ENCODE data around the gene NUMBL. TPM values are rescaled to one million over a fixed set of nuclear protein-coding genes. Genes with fewer than 3 reads are reported as not detected.

Gene NUMBL
- total RNA-seq, 4 donors from 2014 or later: 11.2 to 45.8 (median 36.0) TPM

DNA sequence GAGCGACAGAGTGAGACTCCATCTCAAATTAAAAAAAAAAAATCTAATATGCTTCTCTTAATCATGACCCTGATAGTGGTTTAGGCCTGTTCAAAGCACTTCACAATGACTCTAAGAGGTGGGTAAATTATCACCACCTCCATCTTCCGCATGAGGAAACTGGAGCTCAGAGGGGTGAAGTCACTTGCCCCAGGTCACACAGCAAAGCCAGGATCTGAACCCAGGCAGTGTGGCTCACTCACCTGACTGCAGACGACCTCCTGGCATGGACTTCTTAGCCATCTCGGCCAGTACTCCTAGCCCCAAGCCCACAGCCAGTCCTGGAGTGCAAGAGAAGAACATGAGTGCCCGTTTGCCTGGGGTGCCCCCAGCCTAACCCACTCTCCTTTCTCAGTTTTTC, 19.4 kb upstream of the NUMBL start:
- DNase-seq (ENCODE audit: low spot score in 2 of 2): no peak
- H3K4me3 ChIP-seq (ENCODE audit: low read depth, poor library complexity, severe bottlenecking): no peak overlapping the region
- no peak for TF ChIP-seq POLR2A (IDR thresholded peaks at IDR 0.05)
- TF ChIP-seq, protein P1, sequence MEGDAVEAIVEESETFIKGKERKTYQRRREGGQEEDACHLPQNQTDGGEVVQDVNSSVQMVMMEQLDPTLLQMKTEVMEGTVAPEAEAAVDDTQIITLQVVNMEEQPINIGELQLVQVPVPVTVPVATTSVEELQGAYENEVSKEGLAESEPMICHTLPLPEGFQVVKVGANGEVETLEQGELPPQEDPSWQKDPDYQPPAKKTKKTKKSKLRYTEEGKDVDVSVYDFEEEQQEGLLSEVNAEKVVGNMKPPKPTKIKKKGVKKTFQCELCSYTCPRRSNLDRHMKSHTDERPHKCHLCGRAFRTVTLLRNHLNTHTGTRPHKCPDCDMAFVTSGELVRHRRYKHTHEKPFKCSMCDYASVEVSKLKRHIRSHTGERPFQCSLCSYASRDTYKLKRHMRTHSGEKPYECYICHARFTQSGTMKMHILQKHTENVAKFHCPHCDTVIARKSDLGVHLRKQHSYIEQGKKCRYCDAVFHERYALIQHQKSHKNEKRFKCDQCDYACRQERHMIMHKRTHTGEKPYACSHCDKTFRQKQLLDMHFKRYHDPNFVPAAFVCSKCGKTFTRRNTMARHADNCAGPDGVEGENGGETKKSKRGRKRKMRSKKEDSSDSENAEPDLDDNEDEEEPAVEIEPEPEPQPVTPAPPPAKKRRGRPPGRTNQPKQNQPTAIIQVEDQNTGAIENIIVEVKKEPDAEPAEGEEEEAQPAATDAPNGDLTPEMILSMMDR (IDR thresholded peaks at IDR 0.05): no peak
- 85 to 94% methylated on average over 5 of the region's 5 CpGs for WGBS, 2 donors
- intact Hi-C loops (cut with DNase I; ENCODE audit: low total_unique reads): no loop called here

DNA sequence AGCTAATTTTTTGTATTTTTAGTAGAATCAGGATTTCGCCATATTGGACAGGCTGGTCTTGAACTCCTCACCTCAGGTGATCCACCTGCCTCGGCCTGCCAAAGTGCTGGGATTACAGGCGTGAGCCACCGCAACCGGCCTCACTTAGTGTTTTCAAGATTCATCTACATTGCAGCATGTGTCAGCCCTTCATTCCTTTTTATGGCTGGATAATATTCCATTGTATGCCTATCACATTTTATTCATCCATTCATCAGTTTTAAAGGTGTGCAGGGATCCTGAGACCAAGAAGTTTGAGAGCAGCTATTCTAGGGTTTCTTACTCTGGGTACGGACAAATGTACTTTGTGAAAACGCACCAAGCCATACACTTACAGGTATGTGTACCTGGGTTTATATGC, 17.2 kb upstream of the NUMBL start:
- DNase-seq (ENCODE audit: low spot score in 2 of 2): no peak
- intact Hi-C loops (cut with DNase I; ENCODE audit: low total_unique reads): no loop called here
- TF ChIP-seq, protein P1 (IDR thresholded peaks at IDR 0.05): no peak
- no peak for TF ChIP-seq POLR2A (IDR thresholded peaks at IDR 0.05)
- H3K4me3 ChIP-seq (ENCODE audit: low read depth, poor library complexity, severe bottlenecking): no peak overlapping the region
- WGBS, 2 donors: 95 to 97% methylated on average over 7 of the region's 7 CpGs

DNA sequence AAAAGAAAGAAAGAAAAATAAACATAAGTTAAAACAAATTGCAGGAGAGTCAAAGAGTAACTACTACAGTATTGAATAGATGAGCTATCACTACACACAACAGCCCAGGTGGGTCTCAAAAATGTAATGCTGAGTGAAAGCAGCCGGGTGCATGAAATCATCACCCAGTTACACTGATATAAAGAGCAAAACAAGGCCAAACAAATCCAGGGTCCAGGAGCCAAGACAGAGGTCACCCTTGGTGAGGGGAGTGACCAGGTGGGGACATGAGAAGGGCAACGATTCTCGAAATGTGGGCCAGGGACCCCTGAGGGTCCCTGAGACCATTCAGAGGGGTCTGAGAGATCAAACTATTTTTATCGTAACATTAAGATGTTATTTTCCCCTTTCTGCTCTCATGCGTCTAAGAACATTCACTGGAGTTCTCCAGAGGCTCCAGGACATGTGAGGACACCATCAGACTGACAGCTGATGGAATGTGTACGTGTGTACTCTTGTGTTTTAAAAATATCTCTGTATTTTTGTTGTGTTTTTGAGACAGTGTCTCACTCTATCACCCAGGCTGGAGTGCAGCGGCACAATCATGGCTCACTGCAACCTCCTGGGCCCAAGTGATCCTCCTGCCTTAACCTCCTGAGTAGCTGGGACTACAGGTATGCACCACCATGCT, 15.6 kb upstream of the NUMBL start:
- no peak for DNase-seq (ENCODE audit: low spot score in 2 of 2)
- 89% methylated on average over 7 of the region's 7 CpGs for WGBS, 2 donors
- TF ChIP-seq, protein P1 (IDR thresholded peaks at IDR 0.05): no peak
- TF ChIP-seq POLR2A (IDR thresholded peaks at IDR 0.05): no peak
- no peak overlapping the region for H3K4me3 ChIP-seq (ENCODE audit: low read depth, poor library complexity, severe bottlenecking)
- intact Hi-C loops (cut with DNase I; ENCODE audit: low total_unique reads): no loop called here

DNA sequence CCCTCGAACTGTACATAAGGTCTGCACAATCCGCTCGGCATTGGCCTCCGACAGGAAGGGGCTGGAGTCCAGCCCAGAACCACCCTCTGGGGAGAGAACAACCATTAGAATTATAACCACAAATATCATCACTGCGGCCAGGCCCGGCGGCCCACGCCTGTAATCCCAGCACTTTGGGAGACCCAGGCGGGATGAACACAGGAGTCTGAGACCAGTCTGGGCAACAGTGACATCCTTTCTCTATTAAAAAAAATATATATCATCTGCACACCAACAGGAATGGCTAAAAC, 14.9 kb upstream of the NUMBL start:
- intact Hi-C loops (cut with DNase I; ENCODE audit: low total_unique reads): no loop called here
- 85 to 90% methylated on average over 9 of the region's 9 CpGs for WGBS, 2 donors
- no peak overlapping the region for H3K4me3 ChIP-seq (ENCODE audit: low read depth, poor library complexity, severe bottlenecking)
- TF ChIP-seq POLR2A (IDR thresholded peaks at IDR 0.05): no peak
- TF ChIP-seq, protein P1 (IDR thresholded peaks at IDR 0.05): no peak
- no peak for DNase-seq (ENCODE audit: low spot score in 2 of 2)

DNA sequence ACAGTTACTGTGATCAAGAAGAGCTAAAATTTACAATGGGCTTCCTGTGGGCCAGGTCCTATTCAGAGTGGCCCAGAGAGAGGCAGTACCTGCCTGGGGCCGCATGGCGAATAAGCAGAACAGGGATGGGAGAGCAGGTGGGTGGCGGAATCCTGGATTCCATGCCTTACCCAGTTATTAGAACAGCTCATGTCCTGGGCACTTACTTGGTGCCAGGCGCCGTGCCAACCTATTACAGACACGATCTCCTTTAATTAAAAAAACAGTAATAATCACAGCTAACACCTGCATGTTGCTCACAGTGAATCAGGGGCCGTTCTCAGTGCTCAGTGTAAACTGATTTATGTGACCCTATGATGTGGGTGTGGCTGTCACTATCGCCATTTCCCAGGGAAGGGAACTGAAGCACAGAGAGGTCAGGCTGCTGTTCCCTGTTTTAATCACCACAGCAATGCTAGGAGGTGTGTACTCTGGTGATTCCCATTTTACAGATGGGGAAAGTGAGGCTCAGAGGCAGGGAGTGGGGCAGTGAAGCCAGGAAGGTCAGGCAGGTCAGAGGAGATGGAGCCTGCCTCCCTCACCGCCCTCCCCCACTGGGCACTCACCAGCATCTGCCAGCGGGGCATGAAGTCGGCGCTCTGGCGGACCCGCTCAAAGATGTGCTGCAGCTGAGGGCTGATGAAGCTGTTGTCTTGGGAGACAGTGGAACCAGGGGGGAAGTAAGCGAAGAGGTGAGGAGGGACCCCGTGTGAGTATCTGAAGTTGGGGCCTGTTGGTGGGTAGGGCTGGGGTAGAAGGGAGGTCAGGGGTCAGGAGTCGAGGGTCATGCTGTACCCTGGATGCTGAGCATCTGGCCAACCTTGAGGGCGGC, 14.3 kb upstream of the NUMBL start:
- TF ChIP-seq POLR2A (IDR thresholded peaks at IDR 0.05): no peak
- TF ChIP-seq, protein P1 (IDR thresholded peaks at IDR 0.05): no peak
- intact Hi-C loops (cut with DNase I; ENCODE audit: low total_unique reads): no loop called here
- WGBS, 2 donors: 91 to 93% methylated on average over 18 of the region's 18 CpGs
- no peak for DNase-seq (ENCODE audit: low spot score in 2 of 2)
- H3K4me3 ChIP-seq (ENCODE audit: low read depth, poor library complexity, severe bottlenecking): no peak overlapping the region
